ENCODE data around the gene PORCN.

DNA sequence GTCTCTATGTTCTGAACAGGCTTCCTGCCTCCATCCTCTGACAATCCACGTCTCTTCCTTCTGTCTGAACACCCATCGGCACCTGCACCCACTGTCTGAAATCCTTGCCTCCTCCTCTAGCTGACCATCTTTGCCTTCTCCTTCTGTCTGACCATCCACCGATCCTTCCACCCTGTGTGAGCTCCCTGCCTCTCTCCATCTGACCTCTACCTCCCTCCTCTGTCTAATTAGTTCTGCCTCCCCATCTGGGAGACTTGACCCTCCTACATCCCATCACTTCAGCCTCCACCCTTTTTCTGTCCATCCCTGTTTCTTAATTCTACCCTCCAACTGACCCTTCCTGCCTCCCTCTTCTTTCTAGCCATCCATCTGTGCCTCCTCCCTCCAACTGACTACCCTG, 48.8 kb upstream of the PORCN start:
- TF ChIP-seq CTCF (IDR thresholded peaks at IDR 0.05) (no peak), POLR2A (IDR thresholded peaks at IDR 0.05) (no peak)

Measured in body of pancreas (tissue), 4 donors.